ENCODE measurements around the gene TRIM26.

Gene TRIM26

GRCh38 chr6:30157999-30158398 is 55.2 kb downstream of the TRIM26 start:
- H3K4me3 ChIP-seq (ENCODE audit: low read length), result no peak overlapping the region
- no peak for DNase-seq (ENCODE audit: low read depth)
- TF ChIP-seq, protein P1, sequence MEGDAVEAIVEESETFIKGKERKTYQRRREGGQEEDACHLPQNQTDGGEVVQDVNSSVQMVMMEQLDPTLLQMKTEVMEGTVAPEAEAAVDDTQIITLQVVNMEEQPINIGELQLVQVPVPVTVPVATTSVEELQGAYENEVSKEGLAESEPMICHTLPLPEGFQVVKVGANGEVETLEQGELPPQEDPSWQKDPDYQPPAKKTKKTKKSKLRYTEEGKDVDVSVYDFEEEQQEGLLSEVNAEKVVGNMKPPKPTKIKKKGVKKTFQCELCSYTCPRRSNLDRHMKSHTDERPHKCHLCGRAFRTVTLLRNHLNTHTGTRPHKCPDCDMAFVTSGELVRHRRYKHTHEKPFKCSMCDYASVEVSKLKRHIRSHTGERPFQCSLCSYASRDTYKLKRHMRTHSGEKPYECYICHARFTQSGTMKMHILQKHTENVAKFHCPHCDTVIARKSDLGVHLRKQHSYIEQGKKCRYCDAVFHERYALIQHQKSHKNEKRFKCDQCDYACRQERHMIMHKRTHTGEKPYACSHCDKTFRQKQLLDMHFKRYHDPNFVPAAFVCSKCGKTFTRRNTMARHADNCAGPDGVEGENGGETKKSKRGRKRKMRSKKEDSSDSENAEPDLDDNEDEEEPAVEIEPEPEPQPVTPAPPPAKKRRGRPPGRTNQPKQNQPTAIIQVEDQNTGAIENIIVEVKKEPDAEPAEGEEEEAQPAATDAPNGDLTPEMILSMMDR (IDR thresholded peaks at IDR 0.05; ENCODE audit: insufficient read depth, low read depth, low read length, missing control alignments), result no peak

DNA sequence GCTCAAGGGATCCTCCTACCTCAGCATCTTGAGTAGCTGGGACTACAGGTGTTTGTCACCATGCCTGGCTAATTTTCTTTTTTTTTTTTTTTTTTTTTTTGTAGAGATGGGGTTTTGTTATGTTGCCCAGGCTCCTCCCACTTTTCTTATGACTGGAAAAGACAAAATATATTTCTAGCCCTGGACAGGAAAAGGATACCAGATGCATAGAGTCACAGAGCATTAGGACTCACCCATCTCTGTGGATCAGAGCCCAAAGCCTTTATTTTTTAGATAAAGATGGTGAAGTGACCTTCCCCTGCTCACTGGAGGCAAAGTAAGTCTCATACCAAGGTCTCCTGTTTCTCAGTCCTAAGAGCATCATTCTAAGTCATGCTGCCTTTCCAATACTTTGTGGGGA is 55.6 kb downstream of the TRIM26 start:
- no peak overlapping the region for H3K4me3 ChIP-seq (ENCODE audit: low read length)
- TF ChIP-seq, protein P1 (IDR thresholded peaks at IDR 0.05; ENCODE audit: insufficient read depth, low read depth, low read length, missing control alignments), result no peak
- DNase-seq (ENCODE audit: low read depth), result no peak

DNA sequence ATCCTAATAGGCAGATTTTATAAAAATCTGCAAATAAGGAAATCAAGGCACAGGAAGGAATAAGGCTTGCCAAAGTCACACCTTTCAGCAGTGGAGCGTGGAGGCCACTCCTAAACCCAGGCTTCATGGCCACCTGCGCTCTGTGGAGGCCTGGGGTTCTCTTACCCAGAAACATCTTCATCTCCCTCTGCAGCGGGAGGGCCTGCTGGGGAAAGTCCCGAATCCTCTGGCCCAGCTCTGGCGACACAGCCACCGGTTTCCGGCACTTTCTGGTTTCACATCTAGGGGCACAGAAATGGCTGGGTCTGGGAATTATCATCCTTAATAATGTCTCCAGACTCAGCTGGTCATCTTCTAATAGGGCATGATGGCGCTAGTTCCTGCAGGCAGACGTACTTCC is 56.4 kb downstream of the TRIM26 start:
- TF ChIP-seq, protein P1 (IDR thresholded peaks at IDR 0.05; ENCODE audit: insufficient read depth, low read depth, low read length, missing control alignments), result no peak
- DNase-seq (ENCODE audit: low read depth), result no peak

GRCh38 chr6:30156262-30156599 is 57.0 kb downstream of the TRIM26 start:
- TF ChIP-seq, protein P1 (IDR thresholded peaks at IDR 0.05; ENCODE audit: insufficient read depth, low read depth, low read length, missing control alignments), result no peak
- H3K4me3 ChIP-seq (ENCODE audit: low read length), result no peak overlapping the region
- peak; percentile 79 for DNase-seq (ENCODE audit: low read depth)

More for the DNA sequence above, 56.4 kb downstream of the TRIM26 start:
- H3K4me3 ChIP-seq (ENCODE audit: low read length), result no peak overlapping the region

GRCh38 chr6:30155520-30156261 is 57.5 kb downstream of the TRIM26 start:
- no peak for DNase-seq (ENCODE audit: low read depth)

DNA sequence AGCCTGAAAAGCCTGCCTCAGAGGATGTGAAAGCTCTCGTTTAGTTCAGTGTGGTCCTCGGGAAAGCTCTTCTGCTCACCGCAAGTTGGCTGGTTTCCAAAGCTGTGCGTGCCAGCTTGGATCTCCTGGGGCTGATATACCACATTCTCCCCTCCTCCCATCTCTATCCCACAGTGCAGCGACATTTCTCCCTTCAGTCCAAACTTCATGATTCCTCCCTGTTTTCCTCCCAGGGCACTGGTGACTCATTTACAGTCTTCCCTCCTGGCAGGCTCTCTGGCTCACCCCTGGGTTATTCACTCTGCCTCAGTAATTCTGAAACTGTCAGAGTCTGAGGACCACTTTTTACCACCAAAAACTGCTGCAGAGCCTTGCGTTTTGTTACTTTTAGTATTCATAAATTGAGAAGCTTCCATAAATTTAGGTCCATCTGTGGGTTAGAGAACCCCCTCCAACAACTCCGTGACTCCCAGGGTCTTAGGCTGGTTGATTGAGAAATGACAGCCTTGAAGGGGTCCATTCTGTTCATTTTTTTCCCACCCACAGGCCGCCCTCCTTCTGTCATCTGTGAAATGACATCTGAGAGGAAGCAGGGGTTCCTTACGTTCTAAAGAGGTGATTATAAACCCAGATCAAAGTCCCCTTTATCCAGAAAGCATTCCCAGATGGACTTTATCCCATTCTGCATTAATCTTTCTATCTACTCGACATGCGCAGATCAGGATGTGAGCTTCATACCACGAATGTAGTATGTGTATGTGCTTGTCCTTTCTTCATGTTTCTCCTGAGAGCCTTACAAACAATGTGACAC is 58.3 kb downstream of the TRIM26 start:
- TF ChIP-seq, protein P1 (IDR thresholded peaks at IDR 0.05; ENCODE audit: insufficient read depth, low read depth, low read length, missing control alignments), result no peak
- H3K4me3 ChIP-seq (ENCODE audit: low read length), result no peak overlapping the region
- DNase-seq (ENCODE audit: low read depth), result peak; percentile 77

More at GRCh38 chr6:30155520-30156261, 57.5 kb downstream of the TRIM26 start:
- TF ChIP-seq, protein P1 (IDR thresholded peaks at IDR 0.05; ENCODE audit: insufficient read depth, low read depth, low read length, missing control alignments), result no peak
- no peak overlapping the region for H3K4me3 ChIP-seq (ENCODE audit: low read length)

Data from epithelial cell of esophagus (primary cell).